HEK293 (cell line): ENCODE data around the gene PLAC1.

Experiments used
- BCL11A ChIP-seq: fragments of 450-650 bp; formaldehyde crosslinking; IDR thresholded peaks from 2 replicates; pipeline ENCODE4 v1.5.1; 2016; ENCODE audit warnings: low read depth, missing biosample characterization, missing genetic modification characterization
- ZBTB17 ChIP-seq: fragments of 450-650 bp; formaldehyde crosslinking; IDR thresholded peaks from 2 replicates; pipeline ENCODE4 v1.5.1; 2016; ENCODE audit warnings: missing biosample characterization, missing genetic modification characterization
- ZBTB7A ChIP-seq: fragments of 450-650 bp; formaldehyde crosslinking; IDR thresholded peaks from 2 replicates; pipeline ENCODE4 v1.5.1; 2016; ENCODE audit warnings: low read depth, missing biosample characterization, missing genetic modification characterization
- ZFP3 ChIP-seq: fragments of 450-650 bp; formaldehyde crosslinking; IDR thresholded peaks from 2 replicates; pipeline ENCODE4 v1.5.1; 2016; ENCODE audit warnings: low read depth, missing biosample characterization, missing genetic modification characterization
- ZFP37 ChIP-seq: fragments of 450-650 bp; formaldehyde crosslinking; IDR thresholded peaks from 2 replicates; pipeline ENCODE4 v1.5.1; 2016; ENCODE audit warnings: missing biosample characterization, missing genetic modification characterization
- ZNF433 ChIP-seq: fragments of 450-650 bp; formaldehyde crosslinking; IDR thresholded peaks from 2 replicates; pipeline ENCODE4 v1.5.1; 2016; ENCODE audit warnings: missing biosample characterization, missing genetic modification characterization, low read depth
- ZNF558 ChIP-seq: fragments of 450-650 bp; formaldehyde crosslinking; IDR thresholded peaks from 2 replicates; pipeline ENCODE4 v1.5.1; 2016; ENCODE audit warnings: missing biosample characterization, missing genetic modification characterization
- ZNF785 ChIP-seq: fragments of 450-650 bp; formaldehyde crosslinking; IDR thresholded peaks from 2 replicates; pipeline ENCODE4 v1.5.1; 2016; ENCODE audit warnings: missing biosample characterization, missing genetic modification characterization
- TF ChIP-seq, protein P1 (sequence below): fragments of 450-650 bp; formaldehyde crosslinking; IDR thresholded peaks from 2 replicates; pipeline ENCODE4 v1.5.1; 2016; ENCODE audit warnings: missing biosample characterization, missing genetic modification characterization
- TF ChIP-seq, protein P2 (sequence below): fragments of 450-650 bp; formaldehyde crosslinking; IDR thresholded peaks from 2 replicates; pipeline ENCODE4 v1.5.1; 2016; ENCODE audit warnings: missing biosample characterization, missing genetic modification characterization, borderline replicate concordance

DNA sequence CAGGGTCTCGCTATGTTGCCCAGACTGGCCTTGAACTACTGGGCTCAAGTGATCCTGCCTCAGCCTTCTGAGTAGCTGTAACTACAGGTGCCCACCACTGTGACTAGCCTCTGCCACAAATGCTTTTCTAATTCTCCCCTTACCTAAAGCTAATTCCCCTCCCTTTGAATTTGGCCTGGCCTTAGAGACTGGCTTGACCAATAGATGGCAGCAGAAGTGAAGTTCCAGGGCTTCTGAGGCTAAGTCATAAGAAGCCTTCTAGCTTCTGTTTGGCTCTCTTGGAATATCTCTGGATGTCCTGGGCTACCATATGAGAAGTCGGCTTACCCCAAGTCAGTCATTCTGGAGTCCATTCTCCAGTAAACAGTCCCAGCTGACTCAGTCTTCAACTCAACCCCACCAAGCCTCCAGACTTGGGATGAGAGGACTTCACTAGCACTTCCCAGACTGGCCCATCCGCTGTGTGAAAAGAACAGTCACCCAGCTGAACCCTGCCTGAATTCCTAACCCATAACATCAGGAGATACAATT is 137.3 kb downstream of the PLAC1 start:
- TF ChIP-seq, protein P1, sequence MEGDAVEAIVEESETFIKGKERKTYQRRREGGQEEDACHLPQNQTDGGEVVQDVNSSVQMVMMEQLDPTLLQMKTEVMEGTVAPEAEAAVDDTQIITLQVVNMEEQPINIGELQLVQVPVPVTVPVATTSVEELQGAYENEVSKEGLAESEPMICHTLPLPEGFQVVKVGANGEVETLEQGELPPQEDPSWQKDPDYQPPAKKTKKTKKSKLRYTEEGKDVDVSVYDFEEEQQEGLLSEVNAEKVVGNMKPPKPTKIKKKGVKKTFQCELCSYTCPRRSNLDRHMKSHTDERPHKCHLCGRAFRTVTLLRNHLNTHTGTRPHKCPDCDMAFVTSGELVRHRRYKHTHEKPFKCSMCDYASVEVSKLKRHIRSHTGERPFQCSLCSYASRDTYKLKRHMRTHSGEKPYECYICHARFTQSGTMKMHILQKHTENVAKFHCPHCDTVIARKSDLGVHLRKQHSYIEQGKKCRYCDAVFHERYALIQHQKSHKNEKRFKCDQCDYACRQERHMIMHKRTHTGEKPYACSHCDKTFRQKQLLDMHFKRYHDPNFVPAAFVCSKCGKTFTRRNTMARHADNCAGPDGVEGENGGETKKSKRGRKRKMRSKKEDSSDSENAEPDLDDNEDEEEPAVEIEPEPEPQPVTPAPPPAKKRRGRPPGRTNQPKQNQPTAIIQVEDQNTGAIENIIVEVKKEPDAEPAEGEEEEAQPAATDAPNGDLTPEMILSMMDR = peak; percentile 58; the same call in 1 of the 2 replicates
- TF ChIP-seq ZBTB7A (no peak), BCL11A (tag by site-specific recombination) (no peak), ZNF433 (no peak), ZBTB17 (tag by site-specific recombination) (no peak), ZNF785 (no peak), ZFP3 (tag by site-specific recombination) (no peak), ZFP37 (tag by site-specific recombination) (no peak), ZNF558 (tag by site-specific recombination) (no peak)
- TF ChIP-seq, protein P2, sequence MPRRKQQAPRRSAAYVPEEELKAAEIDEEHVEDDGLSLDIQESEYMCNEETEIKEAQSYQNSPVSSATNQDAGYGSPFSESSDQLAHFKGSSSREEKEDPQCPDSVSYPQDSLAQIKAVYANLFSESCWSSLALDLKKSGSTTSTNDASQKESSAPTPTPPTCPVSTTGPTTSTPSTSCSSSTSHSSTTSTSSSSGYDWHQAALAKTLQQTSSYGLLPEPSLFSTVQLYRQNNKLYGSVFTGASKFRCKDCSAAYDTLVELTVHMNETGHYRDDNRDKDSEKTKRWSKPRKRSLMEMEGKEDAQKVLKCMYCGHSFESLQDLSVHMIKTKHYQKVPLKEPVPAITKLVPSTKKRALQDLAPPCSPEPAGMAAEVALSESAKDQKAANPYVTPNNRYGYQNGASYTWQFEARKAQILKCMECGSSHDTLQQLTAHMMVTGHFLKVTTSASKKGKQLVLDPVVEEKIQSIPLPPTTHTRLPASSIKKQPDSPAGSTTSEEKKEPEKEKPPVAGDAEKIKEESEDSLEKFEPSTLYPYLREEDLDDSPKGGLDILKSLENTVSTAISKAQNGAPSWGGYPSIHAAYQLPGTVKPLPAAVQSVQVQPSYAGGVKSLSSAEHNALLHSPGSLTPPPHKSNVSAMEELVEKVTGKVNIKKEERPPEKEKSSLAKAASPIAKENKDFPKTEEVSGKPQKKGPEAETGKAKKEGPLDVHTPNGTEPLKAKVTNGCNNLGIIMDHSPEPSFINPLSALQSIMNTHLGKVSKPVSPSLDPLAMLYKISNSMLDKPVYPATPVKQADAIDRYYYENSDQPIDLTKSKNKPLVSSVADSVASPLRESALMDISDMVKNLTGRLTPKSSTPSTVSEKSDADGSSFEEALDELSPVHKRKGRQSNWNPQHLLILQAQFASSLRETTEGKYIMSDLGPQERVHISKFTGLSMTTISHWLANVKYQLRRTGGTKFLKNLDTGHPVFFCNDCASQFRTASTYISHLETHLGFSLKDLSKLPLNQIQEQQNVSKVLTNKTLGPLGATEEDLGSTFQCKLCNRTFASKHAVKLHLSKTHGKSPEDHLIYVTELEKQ (tag by site-specific recombination) = no peak
